Kidney (tissue), 14 donors: ENCODE results near the gene RNU6-9. TPM values are rescaled to one million over a fixed set of nuclear protein-coding genes. Genes with fewer than 3 reads are reported as not detected.

ENCODE experiments used
- DNase-seq, 5 donors: peaks; one replicate each; pipeline ENCODE4 v3.0.0-alpha.2; 2013 to 2020
- FAIRE-seq: peaks from 2 replicates; lab custom pipeline; 2012; peaks lifted over from hg19 to GRCh38; lab: Jason Lieb, UNC
- H3K27ac ChIP-seq, 2 donors: one replicate each; pipeline ENCODE4 v1.7.0; 2013; ENCODE audit warnings: low read depth in 2 of 2, low read length in 2 of 2, inconsistent platforms in 1 of 2
- H3K27me3 ChIP-seq: one replicate; pipeline ENCODE4 v1.7.1; 2013; ENCODE audit warnings: low read length, inconsistent platforms; ENCODE audit not compliant: control insufficient read depth, insufficient read depth
- H3K36me3 ChIP-seq, 3 donors: one replicate each; pipeline versions ENCODE4 v1.7.0 to v1.7.1; 2013; ENCODE audit warnings: low read length in 3 of 3, control low read depth in 1 of 3, inconsistent platforms in 1 of 3; ENCODE audit not compliant: insufficient read depth in 3 of 3, control insufficient read depth in 2 of 3
- H3K4me1 ChIP-seq, 3 donors: one replicate each; pipeline versions ENCODE4 v1.7.0 to v1.7.1; 2013; ENCODE audit warnings: low read length in 3 of 3, inconsistent platforms in 1 of 3, low read depth in 1 of 3; ENCODE audit not compliant: control insufficient read depth in 2 of 3, insufficient read depth in 2 of 3
- H3K4me3 ChIP-seq, 3 donors: one replicate each; pipeline versions ENCODE4 v1.7.0 to v1.8.1; 2013; ENCODE audit warnings: low read length in 3 of 3, control low read depth in 1 of 3, inconsistent platforms in 1 of 3
- H3K9ac ChIP-seq, 3 donors: one replicate each; pipeline versions ENCODE4 v1.7.0 to v1.7.1; 2013; ENCODE audit warnings: low read length in 3 of 3, control low read depth in 1 of 3, inconsistent platforms in 1 of 3
- H3K9me3 ChIP-seq, 3 donors: one replicate each; pipeline versions ENCODE4 v1.7.0 to v1.7.1; 2013; ENCODE audit warnings: low read length in 3 of 3, control low read depth in 1 of 3, inconsistent platforms in 1 of 3; ENCODE audit not compliant: control insufficient read depth in 2 of 3, insufficient read depth in 1 of 3
- intact Hi-C: fragments of 100-400 bp; cut with DNase I; formaldehyde crosslinking; loops from one replicate; pipeline ENCODE4 v1.11.1; 2022
- polyA plus RNA-seq: library from polyadenylated mRNA; stranded (reverse); fragments of 350-450 nt; fragmentation: Illumina TruSeq; extraction: RNeasy Lipid Tissue Mini Kit (QIAGEN cat#74804); gene quantifications from one replicate; pipeline ENCODE4 v1.2.3, GENCODE V29; 2014; ENCODE audit warnings: low read depth, low replicate concordance; ENCODE audit not compliant: insufficient read depth
- total RNA-seq: library from RNA; stranded (reverse); fragmentation: NEBNext Ultra II Directional; extraction: Animal tissue kit (Norgen Biotek cat#: 25700); gene quantifications from one replicate; pipeline ENCODE4 v1.2.1, GENCODE V29; 2021
- TF ChIP-seq, protein P1 (sequence below): IDR thresholded peaks from 3 replicates; pipeline ENCODE4 v1.5.1; 2012; ENCODE audit warnings: mild to moderate bottlenecking, moderate library complexity, borderline replicate concordance; ENCODE audit not compliant: insufficient read depth; ENCODE audit errors: extremely low read depth
- donor health status: control.
- donor health status: control.
- donor health status: control.
- donor health status: control.
- donor health status: control.
- donor health status: DM: yes; HTN: yes; CAD: no.
- donor health status: Normal renal cell carcinoma (clear cell type).

RNU6-9 gene
- total and polyA plus RNA-seq, 2 donors from 2014 or later, result not detected

DNA sequence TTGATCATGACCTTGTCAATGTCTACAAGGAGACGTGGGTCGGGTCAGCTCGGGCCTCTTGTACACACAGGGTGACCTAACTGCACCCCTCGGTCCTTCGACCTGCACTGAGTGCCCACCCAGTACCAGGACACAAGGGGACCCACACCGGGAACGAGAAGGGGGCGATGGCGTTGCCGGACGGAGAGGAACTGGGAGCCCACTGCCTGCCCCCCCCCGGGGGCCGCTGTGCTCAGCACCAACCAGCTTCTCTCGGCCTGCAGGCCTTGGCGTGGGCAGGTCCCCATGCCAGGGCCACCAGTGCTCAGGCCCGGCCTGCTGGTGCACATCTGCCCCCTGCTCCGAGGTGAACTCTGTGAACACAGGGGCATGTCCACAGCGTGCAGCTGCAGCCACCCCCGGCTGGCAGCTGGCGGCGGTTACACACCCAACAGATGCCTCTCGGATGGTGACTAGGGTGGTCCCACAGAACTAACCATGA lies 19.7 kb upstream of the RNU6-9 start:
- FAIRE-seq, result no peak

DNA sequence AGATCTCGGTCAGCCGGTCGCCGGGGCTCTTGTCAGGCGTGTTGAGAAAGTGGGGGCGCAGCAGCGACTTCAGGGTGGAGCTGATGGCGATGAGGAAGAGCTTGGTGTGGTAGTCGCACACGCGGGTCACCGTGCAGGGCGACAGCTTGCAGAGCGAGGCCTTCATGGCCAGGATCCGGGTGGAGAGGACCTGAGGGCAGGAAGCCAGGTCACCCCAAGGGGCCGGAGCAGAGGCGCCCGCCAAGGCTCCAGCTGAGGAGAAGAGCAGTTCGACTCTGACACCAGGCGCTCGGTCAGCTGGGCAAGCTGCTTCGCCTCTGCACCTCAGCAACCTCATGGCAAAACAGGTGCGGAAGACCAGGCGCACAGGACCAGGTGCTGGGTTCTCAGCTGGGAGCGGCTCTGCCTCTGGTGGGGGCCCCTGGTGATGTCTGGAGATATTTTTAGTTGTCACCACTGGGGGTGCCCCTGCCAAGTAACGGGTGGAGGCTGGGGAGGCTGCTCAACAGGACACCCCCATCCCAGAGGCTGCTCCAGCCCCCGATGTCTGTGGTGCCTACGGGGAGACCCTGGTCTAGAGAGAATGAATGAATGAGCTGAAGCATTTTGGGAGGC lies 17.9 kb upstream of the RNU6-9 start:
- intact Hi-C loops, result no loop called here
- Histone ChIP-seq H3K4me1 (peaks cover 0 to 4% (median 0%) of the 10 kb centered on the region in 3 donors), H3K9me3 (no peaks in the 10 kb centered on the region), H3K27ac (no peak overlapping the region), H3K36me3 (peaks cover 0 to 11% (median 2%) of the 10 kb centered on the region in 3 donors), H3K4me3 (no peak overlapping the region), H3K27me3 (no peaks in the 10 kb centered on the region), H3K9ac (no peak overlapping the region)
- FAIRE-seq (no peak), DNase-seq (no peak)
- TF ChIP-seq, protein P1, sequence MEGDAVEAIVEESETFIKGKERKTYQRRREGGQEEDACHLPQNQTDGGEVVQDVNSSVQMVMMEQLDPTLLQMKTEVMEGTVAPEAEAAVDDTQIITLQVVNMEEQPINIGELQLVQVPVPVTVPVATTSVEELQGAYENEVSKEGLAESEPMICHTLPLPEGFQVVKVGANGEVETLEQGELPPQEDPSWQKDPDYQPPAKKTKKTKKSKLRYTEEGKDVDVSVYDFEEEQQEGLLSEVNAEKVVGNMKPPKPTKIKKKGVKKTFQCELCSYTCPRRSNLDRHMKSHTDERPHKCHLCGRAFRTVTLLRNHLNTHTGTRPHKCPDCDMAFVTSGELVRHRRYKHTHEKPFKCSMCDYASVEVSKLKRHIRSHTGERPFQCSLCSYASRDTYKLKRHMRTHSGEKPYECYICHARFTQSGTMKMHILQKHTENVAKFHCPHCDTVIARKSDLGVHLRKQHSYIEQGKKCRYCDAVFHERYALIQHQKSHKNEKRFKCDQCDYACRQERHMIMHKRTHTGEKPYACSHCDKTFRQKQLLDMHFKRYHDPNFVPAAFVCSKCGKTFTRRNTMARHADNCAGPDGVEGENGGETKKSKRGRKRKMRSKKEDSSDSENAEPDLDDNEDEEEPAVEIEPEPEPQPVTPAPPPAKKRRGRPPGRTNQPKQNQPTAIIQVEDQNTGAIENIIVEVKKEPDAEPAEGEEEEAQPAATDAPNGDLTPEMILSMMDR, result no peak

More for the DNA sequence above, 19.7 kb upstream of the RNU6-9 start:
- DNase-seq, result peak in 1 of 5 donors; percentile 83
- Histone ChIP-seq H3K4me3 (no peak overlapping the region), H3K9ac (no peak overlapping the region), H3K9me3 (no peaks in the 10 kb centered on the region), H3K36me3 (peaks cover 0 to 11% (median 0%) of the 10 kb centered on the region in 3 donors), H3K27me3 (no peaks in the 10 kb centered on the region), H3K4me1 (peaks cover 0 to 4% (median 0%) of the 10 kb centered on the region in 3 donors), H3K27ac (no peak overlapping the region)
- intact Hi-C loops, result no loop called here
- TF ChIP-seq, protein P1, result no peak

DNA sequence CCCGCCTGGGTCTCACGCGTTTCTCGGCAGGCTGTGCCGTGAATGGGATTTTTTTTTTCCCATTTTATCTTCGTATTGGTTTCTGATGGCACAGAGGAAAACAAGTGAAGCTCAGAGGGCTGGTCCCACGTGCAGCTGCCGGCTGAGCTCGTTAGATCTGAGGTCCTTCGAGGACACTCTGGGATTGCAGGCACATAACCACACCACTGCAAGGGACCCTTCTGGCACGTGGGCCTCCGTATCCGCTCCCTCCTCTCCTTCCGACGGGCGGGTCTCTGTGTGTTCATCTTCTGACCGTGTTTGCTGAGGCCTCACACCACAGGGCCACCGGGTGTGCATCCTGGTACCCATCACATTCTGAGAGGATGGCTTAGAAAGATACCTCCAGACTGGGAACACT lies 17.2 kb upstream of the RNU6-9 start:
- no peak overlapping the region for H3K9ac ChIP-seq
- FAIRE-seq, result no peak
- H3K4me1 ChIP-seq, result peaks cover 0 to 4% (median 0%) of the 10 kb centered on the region in 3 donors
- no peak overlapping the region for H3K4me3 ChIP-seq
- intact Hi-C loops, result no loop called here
- H3K36me3 ChIP-seq, result peaks cover 0 to 14% (median 2%) of the 10 kb centered on the region in 3 donors
- DNase-seq, result no peak
- no peak overlapping the region for H3K27ac ChIP-seq
- no peaks in the 10 kb centered on the region for H3K27me3 ChIP-seq
- TF ChIP-seq, protein P1, result no peak
- no peaks in the 10 kb centered on the region for H3K9me3 ChIP-seq
